Psoas muscle (tissue), 8 donors: ENCODE measurements around the gene DHX57. TPM values are rescaled to one million over a fixed set of nuclear protein-coding genes. Genes with fewer than 3 reads are reported as not detected.

ENCODE experiments used
- ATAC-seq, 4 donors: fragments of 200-7000 bp; cut with Tn5 transposase; one replicate each; pipeline ENCODE4 v1.9.1; 2020; ENCODE audit warnings: moderate library complexity in 3 of 4, mild to moderate bottlenecking in 2 of 4
- DNase-seq, 2 donors: peaks; one replicate each; pipeline ENCODE4 v3.0.0-alpha.2; 2020
- H3K27ac ChIP-seq: fragments of 200-600 bp; one replicate; pipeline ENCODE4 v1.8.0; 2022
- H3K27me3 ChIP-seq, 3 donors: fragments of 200-600 bp in 1 of 3; one replicate each; pipeline versions ENCODE4 v1.6.1 to v1.8.0; 2013 to 2022; ENCODE audit warnings: low read length in 2 of 3, mild to moderate bottlenecking in 2 of 3, moderate library complexity in 1 of 3; ENCODE audit not compliant: insufficient read depth in 3 of 3
- H3K36me3 ChIP-seq, 2 donors: fragments of 200-600 bp in 1 of 2; one replicate each; pipeline versions ENCODE4 v1.6.1 to v1.8.0; 2013 to 2022; ENCODE audit warnings: low read depth in 1 of 2, mild to moderate bottlenecking in 1 of 2, moderate library complexity in 1 of 2; ENCODE audit not compliant: insufficient read depth in 1 of 2
- H3K4me1 ChIP-seq: fragments of 200-600 bp; one replicate; pipeline ENCODE4 v1.8.0; 2022
- H3K4me3 ChIP-seq: fragments of 200-600 bp; one replicate; pipeline ENCODE4 v1.8.0; 2022; ENCODE audit warnings: mild to moderate bottlenecking
- H3K9me3 ChIP-seq: fragments of 200-600 bp; one replicate; pipeline ENCODE4 v1.8.0; 2022
- CTCF ChIP-seq: fragments of 200-600 bp; IDR thresholded peaks from one replicate; pipeline ENCODE4 v1.8.0; 2022; ENCODE audit warnings: antibody characterized with exemption
- WGBS, 3 donors: extraction: QIAGEN DNeasy Blood & Tissue Kit; methylation state at CpG; one replicate each; pipeline versions ENCODE4 v1.1.6 to v1.1.7; 2013; 5-methylcytosine and 5-hydroxymethylcytosine counted together
- intact Hi-C, 2 donors: fragments of 100-400 bp; cut with DNase I; formaldehyde crosslinking; loops; one replicate each; pipeline versions ENCODE4 v1.11.0 to v1.14.2; 2022
- polyA plus RNA-seq, 3 donors: library from polyadenylated mRNA; stranded (reverse); fragments of 200-250 nt; gene quantifications; one replicate each; pipeline ENCODE4 v1.2.3, GENCODE V29; 2013
- total RNA-seq, 4 donors: library from RNA; stranded (reverse); fragmentation: NEBNext Ultra II Directional in 2 of 4; extraction: Animal tissue kit (Norgen Biotek cat#: 25700) in 2 of 4; gene quantifications; one replicate each; pipeline versions ENCODE4 v1.2.1 to v1.2.4, GENCODE V29; 2021 to 2023
- donor health status: healthy with polysubstance abuse.
- donor health status: DM: no; HTN: no; CAD: no; lungs with moderate emphysema.
- donor health status: Bipolar disorder and iron deficiency.
- donor health status: healthy.
- donor health status: DM: yes; HTN: yes; CAD: no.
- donor health status: DM: no; HTN: no; CAD: no.
- donor health status: DM: no; HTN: no; CAD: no.
- donor health status: DM: yes; HTN: yes; CAD: no.

Gene DHX57
- total and polyA plus RNA-seq, 7 donors: 7.7 to 15.3 (median 11.6) TPM

- Histone ChIP-seq H3K27me3 (no peaks in the 10 kb centered on the region), H3K4me3 (peak overlapping the region; percentile 96), H3K9me3 (peaks cover 4% of the 10 kb centered on the region), H3K27ac (no peak overlapping the region), H3K4me1 (peaks cover 10% of the 10 kb centered on the region), H3K36me3 (peaks cover 0 to 14% of the 10 kb centered on the region in 2 donors)
- DNase-seq (no peak), ATAC-seq (no peak)
- TF ChIP-seq CTCF: no peak
- 27 to 34% (median 30%) methylated on average over 10 of the region's 10 CpGs for WGBS, 3 donors
- intact Hi-C loops: no loop called here
Measured at GRCh38 chr2:38876407-38876806, 673 bp upstream of the DHX57 start.

GRCh38 chr2:38875227-38875575, 533 bp downstream of the DHX57 start:
- no peak for DNase-seq
- peak overlapping the region; percentile 96 for H3K4me3 ChIP-seq
- H3K4me1 ChIP-seq: peaks cover 10% of the 10 kb centered on the region
- intact Hi-C loops: no loop called here
- TF ChIP-seq CTCF: no peak
- peaks cover 7% of the 10 kb centered on the region for H3K9me3 ChIP-seq
- peak in 2 of 4 donors; percentile 9 to 27 for ATAC-seq
- H3K36me3 ChIP-seq: peaks cover 0 to 2% of the 10 kb centered on the region in 2 donors
- no peaks in the 10 kb centered on the region for H3K27me3 ChIP-seq
- peak overlapping the region; percentile 76 for H3K27ac ChIP-seq
- WGBS, 3 donors: 0 to 1% (median 1%) methylated on average over 10 of the region's 10 CpGs

GRCh38 chr2:38873763-38874162, 2.0 kb downstream of the DHX57 start:
- ATAC-seq (no peak), DNase-seq (no peak)
- no peak overlapping the region for H3K27ac ChIP-seq
- H3K36me3 ChIP-seq: no peaks in the 10 kb centered on the region
- WGBS, 3 donors: 71 to 77% (median 74%) methylated on average over 5 of the region's 5 CpGs
- intact Hi-C loops: no loop called here
- H3K4me3 ChIP-seq: no peak overlapping the region
- TF ChIP-seq CTCF: no peak
- no peaks in the 10 kb centered on the region for H3K27me3 ChIP-seq
- H3K9me3 ChIP-seq: peaks cover 7% of the 10 kb centered on the region
- peaks cover 10% of the 10 kb centered on the region for H3K4me1 ChIP-seq

- intact Hi-C loops: no loop called here
- Histone ChIP-seq H3K27ac (no peak overlapping the region), H3K36me3 (peaks cover 0 to 15% of the 10 kb centered on the region in 2 donors), H3K4me1 (peaks cover 9% of the 10 kb centered on the region), H3K9me3 (peaks cover 7% of the 10 kb centered on the region), H3K27me3 (no peaks in the 10 kb centered on the region), H3K4me3 (no peak overlapping the region)
- 95 to 100% (median 98%) methylated on average over 3 of the region's 3 CpGs for WGBS, 3 donors
- no peak for TF ChIP-seq CTCF
- DNase-seq (no peak), ATAC-seq (no peak)
Measured at GRCh38 chr2:38871432-38871831, 4.3 kb downstream of the DHX57 start.

- peaks cover 3 to 35% of the 10 kb centered on the region in 2 donors for H3K36me3 ChIP-seq
- no peak overlapping the region for H3K4me3 ChIP-seq
- no peak for TF ChIP-seq CTCF
- H3K9me3 ChIP-seq: peaks cover 4% of the 10 kb centered on the region
- no peaks in the 10 kb centered on the region for H3K4me1 ChIP-seq
- DNase-seq (no peak), ATAC-seq (no peak)
- intact Hi-C loops: no loop called here
- 95 to 99% (median 98%) methylated on average over 3 of the region's 3 CpGs for WGBS, 3 donors
- no peaks in the 10 kb centered on the region for H3K27me3 ChIP-seq
- H3K27ac ChIP-seq: no peak overlapping the region
Measured at GRCh38 chr2:38866773-38867443, 8.8 kb downstream of the DHX57 start.
